ENCODE measurements around the gene ZNF385A. TPM values are rescaled to one million over a fixed set of nuclear protein-coding genes. Genes with fewer than 3 reads are reported as not detected.

The ZNF385A gene
- total and polyA plus RNA-seq, 9 of the 15 experiments (the other 6 are each of a cell fraction or from before 2014, with no cell fraction given), result 1.0 to 111 (median 7.7) TPM

- TF ChIP-seq SAFB (IDR thresholded peaks at IDR 0.05; ENCODE audit: borderline replicate concordance, low read depth, low read length) (no peak), TSC22D4 (tag; IDR thresholded peaks at IDR 0.05) (no peak), ATF6 (CRISPR knock-in tag; IDR thresholded peaks at IDR 0.05) (no peak), ZNF407 (IDR thresholded peaks at IDR 0.05; ENCODE audit: low read depth) (no peak), THRAP3 (IDR thresholded peaks at IDR 0.05; ENCODE audit: borderline replicate concordance) (no peak), GTF2B (IDR thresholded peaks at IDR 0.05; ENCODE audit: extremely low read depth, insufficient read length) (no peak), FIP1L1 (IDR thresholded peaks at IDR 0.05; ENCODE audit: low read depth, low read length, poor library complexity, severe bottlenecking) (peak; percentile 19), RNF2 (IDR thresholded peaks at IDR 0.05) (peak; percentile 25; the same call in 1 of the 2 replicates), SRSF3 (IDR thresholded peaks at IDR 0.05; ENCODE audit: insufficient read depth, low read length) (no peak), HMGXB4 (CRISPR knock-in tag; IDR thresholded peaks at IDR 0.05) (peak; percentile 21; the same call in 1 of the 2 replicates), OTX1 (CRISPR knock-in tag; IDR thresholded peaks at IDR 0.05) (0 out of 2 replicates have a peak, but pooled peaks have one; percentile 40), HLTF (IDR thresholded peaks at IDR 0.05) (peak; percentile 20; the same call in 1 of the 2 replicates), ZNF551 (CRISPR knock-in tag; IDR thresholded peaks at IDR 0.05) (no peak), MAFK (IDR thresholded peaks at IDR 0.05; ENCODE audit: low read length) (no peak), NCOA1 (IDR thresholded peaks at IDR 0.05; ENCODE audit: low read depth) (0 out of 2 replicates have a peak, but pooled peaks have one; percentile 33)
Observed at GRCh38 chr12:54368709-54369596, 15.6 kb downstream of the ZNF385A start (continued).
